GM12878 (cell line): ENCODE data around the gene ZNF655.

Source experiments
- CBX5 ChIP-seq: sonication (generic); IDR thresholded peaks from 2 replicates; pipeline ENCODE4 v1.6.1; 2016; ENCODE audit warnings: low read depth, moderate library complexity, mild to moderate bottlenecking, inconsistent platforms
- ESRRA ChIP-seq: IDR thresholded peaks from 2 replicates; pipeline ENCODE4 v1.6.1; 2012; ENCODE audit warnings: mild to moderate bottlenecking, low read length, improper control_type of control experiment

- TF ChIP-seq ESRRA (no peak), CBX5 (no peak)
Observed at GRCh38 chr7:99554939-99555338, 3.5 kb upstream of the ZNF655 start.
